H9 (cell line): Measurements from ENCODE around the gene THBS2. TPM values are rescaled to one million over a fixed set of nuclear protein-coding genes. Genes with fewer than 3 reads are reported as not detected.
A peak's percentile ranks its signal among the peaks of the same experiment; 100 is the strongest.
"Not testable (repeated sequence)": the region's sequence is repeated elsewhere in the genome, so short reads cannot be mapped to it uniquely, and the experiment has no call there.

ENCODE experiments used
- DNase-seq: peaks from one replicate; pipeline ENCODE4 v3.0.0-alpha.2; 2017
- H2AFZ ChIP-seq: one replicate; pipeline ENCODE4 v1.6.1; 2013; ENCODE audit warnings: mild to moderate bottlenecking, low read length, control low read depth, moderate library complexity
- H2AK5ac ChIP-seq: 2 replicates; pipeline ENCODE4 v1.6.1; 2013; ENCODE audit warnings: low read length, control low read depth, mixed read lengths; ENCODE audit not compliant: insufficient read length
- H2BK120ac ChIP-seq: one replicate; pipeline ENCODE4 v1.6.1; 2013; ENCODE audit warnings: low read depth, mild to moderate bottlenecking, low read length, control low read depth, inconsistent platforms; ENCODE audit not compliant: poor library complexity, severe bottlenecking
- H2BK12ac ChIP-seq: 2 replicates; pipeline ENCODE4 v1.6.1; 2013; ENCODE audit warnings: low read length, control low read depth, mixed read lengths, low read depth; ENCODE audit not compliant: insufficient read length
- H2BK15ac ChIP-seq: 2 replicates; pipeline ENCODE4 v1.6.1; 2013; ENCODE audit warnings: low read depth, low read length, control low read depth
- H2BK20ac ChIP-seq: one replicate; pipeline ENCODE4 v1.6.1; 2013; ENCODE audit warnings: low read depth, mild to moderate bottlenecking, low read length, control low read depth, inconsistent platforms; ENCODE audit not compliant: poor library complexity, severe bottlenecking
- H2BK5ac ChIP-seq: 2 replicates; pipeline ENCODE4 v1.6.1; 2013; ENCODE audit warnings: low read length, control low read depth, mixed read lengths; ENCODE audit not compliant: insufficient read length
- H3K14ac ChIP-seq: 2 replicates; pipeline ENCODE4 v1.6.1; 2013; ENCODE audit warnings: low read length, control low read depth; ENCODE audit not compliant: insufficient read depth
- H3K18ac ChIP-seq: 2 replicates; pipeline ENCODE4 v1.6.1; 2013; ENCODE audit warnings: low read depth, mild to moderate bottlenecking, mixed read lengths, low read length, control low read depth; ENCODE audit not compliant: insufficient read length
- H3K23ac ChIP-seq: 2 replicates; pipeline ENCODE4 v1.6.1; 2013; ENCODE audit warnings: low read length, control low read depth, mixed read lengths, low read depth; ENCODE audit not compliant: insufficient read length
- H3K23me2 ChIP-seq: 2 replicates; pipeline ENCODE4 v1.6.1; 2013; ENCODE audit warnings: low read depth, mild to moderate bottlenecking, mixed read lengths, low read length, control low read depth; ENCODE audit not compliant: insufficient read length, poor library complexity, severe bottlenecking
- H3K27ac ChIP-seq: 2 replicates; pipeline ENCODE4 v1.5.1; 2013; ENCODE audit warnings: low read length, control low read depth, mixed read lengths, low read depth; ENCODE audit not compliant: insufficient read length
- H3K27me3 ChIP-seq: 2 replicates; pipeline ENCODE4 v1.6.1; 2013; ENCODE audit warnings: low read length, control low read depth, inconsistent platforms; ENCODE audit not compliant: insufficient read depth
- H3K4ac ChIP-seq: 2 replicates; pipeline ENCODE4 v1.6.1; 2013; ENCODE audit warnings: low read depth, mild to moderate bottlenecking, control low read depth, inconsistent platforms, low read length, moderate library complexity
- H3K4me1 ChIP-seq: 2 replicates; pipeline ENCODE4 v1.6.1; 2013; ENCODE audit warnings: low read length, control low read depth, inconsistent platforms; ENCODE audit not compliant: insufficient read depth
- H3K4me2 ChIP-seq: 2 replicates; pipeline ENCODE4 v1.6.1; 2013; ENCODE audit warnings: low read length, control low read depth, mixed read lengths; ENCODE audit not compliant: insufficient read length, insufficient read depth
- H3K56ac ChIP-seq: 2 replicates; pipeline ENCODE4 v1.6.1; 2013; ENCODE audit warnings: low read depth, mild to moderate bottlenecking, mixed read lengths, low read length, control low read depth; ENCODE audit not compliant: insufficient read length
- H3K79me1 ChIP-seq: 2 replicates; pipeline ENCODE4 v1.6.1; 2013; ENCODE audit warnings: low read depth, mild to moderate bottlenecking, moderate library complexity, low read length, control low read depth, inconsistent platforms; ENCODE audit not compliant: insufficient read depth, poor library complexity, severe bottlenecking
- H3K79me2 ChIP-seq: 2 replicates; pipeline ENCODE4 v1.6.1; 2013; ENCODE audit warnings: low read length, control low read depth, inconsistent platforms; ENCODE audit not compliant: insufficient read depth
- H3K9ac ChIP-seq: 2 replicates; pipeline ENCODE4 v1.6.1; 2013; ENCODE audit warnings: low read length, control low read depth, mixed read lengths; ENCODE audit not compliant: insufficient read length; ENCODE audit errors: extremely low read depth
- H3K9me3 ChIP-seq: one replicate; pipeline ENCODE4 v1.6.1; 2013; ENCODE audit warnings: low read depth, low read length, inconsistent platforms; ENCODE audit not compliant: control insufficient read depth
- H3T11ph ChIP-seq: one replicate; pipeline ENCODE4 v1.6.1; 2013; ENCODE audit warnings: mild to moderate bottlenecking, low read length, control low read depth, inconsistent platforms
- H4K20me1 ChIP-seq: one replicate; pipeline ENCODE4 v1.6.1; 2013; ENCODE audit not compliant: control insufficient read depth, insufficient read length, insufficient read depth
- H4K5ac ChIP-seq: 2 replicates; pipeline ENCODE4 v1.6.1; 2013; ENCODE audit warnings: low read depth, mild to moderate bottlenecking, mixed read lengths, low read length, control low read depth; ENCODE audit not compliant: insufficient read length
- H4K8ac ChIP-seq: replicated peaks from 2 replicates; pipeline ENCODE4 v1.6.1; 2013; ENCODE audit warnings: low read length, control low read depth, mixed read lengths, low read depth; ENCODE audit not compliant: insufficient read length
- H4K91ac ChIP-seq: 2 replicates; pipeline ENCODE4 v1.6.1; 2013; ENCODE audit warnings: low read depth, mild to moderate bottlenecking, moderate library complexity, mixed read lengths, low read length, control low read depth; ENCODE audit not compliant: insufficient read length
- H3K27ac Mint-ChIP-seq, 3 experiments: 2 replicates in 2 of 3; 3 replicates in 1 of 3; pipeline ENCODE4 v1.8.0; 2020 to 2021; ENCODE audit warnings: mixed read lengths in 3 of 3, mild to moderate bottlenecking in 1 of 3, moderate library complexity in 1 of 3
- H3K27me3 Mint-ChIP-seq: 2 replicates; pipeline ENCODE4 v1.8.0; 2021; ENCODE audit warnings: low read depth, mild to moderate bottlenecking, moderate library complexity, mixed read lengths
- H3K36me3 Mint-ChIP-seq, 3 experiments: 2 replicates in 2 of 3; 3 replicates in 1 of 3; pipeline ENCODE4 v1.8.0; 2020 to 2021; ENCODE audit warnings: low read depth in 3 of 3, mixed read lengths in 3 of 3; ENCODE audit not compliant: insufficient read depth in 1 of 3
- H3K4me1 Mint-ChIP-seq, 2 experiments: 2 replicates each; pipeline ENCODE4 v1.8.0; 2020; ENCODE audit warnings: mixed read lengths in 2 of 2
- H3K4me3 Mint-ChIP-seq, 2 experiments: 2 replicates in 1 of 2; 3 replicates in 1 of 2; pipeline ENCODE4 v1.8.0; 2020 to 2021; ENCODE audit warnings: mild to moderate bottlenecking in 2 of 2, mixed read lengths in 2 of 2, moderate library complexity in 1 of 2
- H3K9me3 Mint-ChIP-seq, 2 experiments: 2 replicates in 1 of 2; 3 replicates in 1 of 2; pipeline ENCODE4 v1.8.0; 2020; ENCODE audit warnings: mild to moderate bottlenecking in 2 of 2, mixed read lengths in 2 of 2, moderate library complexity in 1 of 2
- CTCF ChIP-seq: fragments of 200-600 bp; sonication (generic); conservative IDR thresholded peaks from 3 replicates; pipeline ENCODE4 v1.8.0; 2021; ENCODE audit warnings: antibody characterized with exemption, mild to moderate bottlenecking
- WGBS: extraction: QIAGEN DNeasy Blood & Tissue Kit; methylation state at CpG from one replicate; pipeline ENCODE4 v1.1.7; 2013; ENCODE audit warnings: missing lambda C conversion rate, low lambda C conversion rate, mixed read lengths; ENCODE audit not compliant: insufficient read length; ENCODE audit errors: extremely low coverage; 5-methylcytosine and 5-hydroxymethylcytosine counted together
- total RNA-seq: library from RNA; stranded (reverse); gene quantifications from 2 replicates; pipeline ENCODE4 v1.2.1, GENCODE V29; 2021

The THBS2 gene
- total RNA-seq, 1 experiment from 2014 or later, result 14.7 TPM

GRCh38 chr6:169271158-169271876 lies 17.7 kb upstream of the THBS2 start:
- Histone ChIP-seq H3K27me3 (no peaks in the 10 kb centered on the region), H2BK120ac (no peak overlapping the region), H3K79me2 (no peaks in the 10 kb centered on the region), H2BK12ac (no peak overlapping the region), H3K14ac (no peak overlapping the region), H3T11ph (no peak overlapping the region), H2BK5ac (no peak overlapping the region), H3K4me2 (no peak overlapping the region), H3K56ac (no peak overlapping the region), H3K9me3 (no peaks in the 10 kb centered on the region), H4K20me1 (no peaks in the 10 kb centered on the region), H3K18ac (no peak overlapping the region), H2AFZ (no peak overlapping the region), H3K4ac (no peak overlapping the region), H3K23me2 (no peaks in the 10 kb centered on the region), H3K79me1 (no peaks in the 10 kb centered on the region), H4K5ac (no peak overlapping the region), H2AK5ac (no peak overlapping the region), H4K8ac (no peak overlapping the region), H2BK20ac (no peak overlapping the region), H2BK15ac (no peak overlapping the region), H3K27ac (no peak overlapping the region), H4K91ac (no peak overlapping the region), H3K9ac (no peak overlapping the region), H3K4me1 (peaks cover 3% of the 10 kb centered on the region; the same call in 1 of the 2 replicates), H3K23ac (no peak overlapping the region)
- DNase-seq, result peak; percentile 54
- H3K27me3 Mint-ChIP-seq, result peaks cover 2% of the 10 kb centered on the region
- H3K4me3 Mint-ChIP-seq, result peak overlapping the region in 1 of 2 experiments; percentile 50; a peak in 1 of 5 replicates
- peak overlapping the region; percentile 48 to 93 (median 78); a peak in 4 of 7 replicates for H3K27ac Mint-ChIP-seq
- no peak for TF ChIP-seq CTCF
- WGBS, result no CpG with 5 or more reads among the region's 10 CpGs
- peaks cover 8 to 21% of the 10 kb centered on the region in 2 experiments; a peak in 4 of 5 replicates for H3K9me3 Mint-ChIP-seq
- peaks cover 43 to 44% of the 10 kb centered on the region in 2 experiments for H3K4me1 Mint-ChIP-seq
- peaks cover 0 to 19% (median 5%) of the 10 kb centered on the region in 3 experiments; a peak in 5 of 7 replicates for H3K36me3 Mint-ChIP-seq

- H2BK20ac ChIP-seq, H3K4ac ChIP-seq, H3K27ac ChIP-seq, H3K4me2 ChIP-seq, H3T11ph ChIP-seq, H3K18ac ChIP-seq, H3K9me3 ChIP-seq, H3K23me2 ChIP-seq, H4K8ac ChIP-seq, H3K9ac ChIP-seq, H3K56ac ChIP-seq, H2BK15ac ChIP-seq, H3K27me3 Mint-ChIP-seq, H3K4me1 ChIP-seq, H3K14ac ChIP-seq, H2AK5ac ChIP-seq, H4K5ac ChIP-seq, H3K79me2 ChIP-seq, H4K20me1 ChIP-seq, H3K27me3 ChIP-seq, H2BK120ac ChIP-seq, H2BK5ac ChIP-seq, H3K79me1 ChIP-seq, H2BK12ac ChIP-seq, DNase-seq, H2AFZ ChIP-seq, H3K23ac ChIP-seq, H4K91ac ChIP-seq: not testable (repeated sequence)
- Mint-ChIP-seq H3K9me3 (peaks cover 8 to 16% of the 10 kb centered on the region in 2 experiments; a peak in 4 of 5 replicates), H3K36me3 (peaks cover 0 to 19% (median 5%) of the 10 kb centered on the region in 3 experiments; a peak in 5 of 7 replicates), H3K4me1 (peaks cover 42 to 43% of the 10 kb centered on the region in 2 experiments), H3K4me3 (peak overlapping the region; percentile 12 to 25; a peak in 2 of 5 replicates), H3K27ac (peak overlapping the region; percentile 18 to 42 (median 40); a peak in 3 of 7 replicates)
These were observed 16.4 kb upstream of the THBS2 start for GRCh38 chr6:169270077-169270380.
